GOT3 (cell line): ENCODE measurements around the gene OVOL2.
"Not testable (repeated sequence)": the region's sequence is repeated elsewhere in the genome, so short reads cannot be mapped to it uniquely, and the experiment has no call there.

Source experiments
- DNase-seq: peaks from one replicate; lab custom pipeline; 2025; ENCODE audit warnings: mixed read lengths; lab: John Stamatoyannopoulos, UW

Gene OVOL2

GRCh38 chr20:18057994-18058349, 256 bp upstream of the OVOL2 start:
- no peak for DNase-seq

- DNase-seq = no peak
These were observed 1.3 kb downstream of the OVOL2 start for GRCh38 chr20:18056174-18057100.

GRCh38 chr20:18055261-18055660, 2.5 kb downstream of the OVOL2 start:
- DNase-seq = no peak

- no peak for DNase-seq
These were observed 4.9 kb downstream of the OVOL2 start for GRCh38 chr20:18052856-18053255.

- DNase-seq = no peak
These were observed 7.1 kb downstream of the OVOL2 start for GRCh38 chr20:18050628-18051027.

- DNase-seq = no peak
These were observed 9.5 kb downstream of the OVOL2 start for GRCh38 chr20:18048176-18048575.

GRCh38 chr20:18046535-18046934, 11.2 kb downstream of the OVOL2 start:
- no peak for DNase-seq

GRCh38 chr20:18042229-18042628, 15.5 kb downstream of the OVOL2 start:
- DNase-seq = no peak

GRCh38 chr20:18041462-18041861, 16.3 kb downstream of the OVOL2 start:
- no peak for DNase-seq

GRCh38 chr20:18039063-18039462, 18.7 kb downstream of the OVOL2 start:
- no peak for DNase-seq

GRCh38 chr20:18034039-18034438, 23.7 kb downstream of the OVOL2 start:
- DNase-seq = no peak

- DNase-seq = no peak
These were observed 24.5 kb downstream of the OVOL2 start for GRCh38 chr20:18032977-18033892.

- DNase-seq = no peak
These were observed 25.7 kb downstream of the OVOL2 start for GRCh38 chr20:18031888-18032509.

- no peak for DNase-seq
These were observed 26.7 kb downstream of the OVOL2 start for GRCh38 chr20:18031050-18031449.

GRCh38 chr20:18030020-18030419, 27.7 kb downstream of the OVOL2 start:
- no peak for DNase-seq

GRCh38 chr20:18027011-18027410, 30.7 kb downstream of the OVOL2 start:
- DNase-seq = not testable (repeated sequence)

GRCh38 chr20:18024606-18025127, 33.0 kb downstream of the OVOL2 start:
- no peak for DNase-seq

- DNase-seq = no peak
These were observed 36.8 kb downstream of the OVOL2 start for GRCh38 chr20:18020931-18021330.

GRCh38 chr20:18019068-18019467, 38.6 kb downstream of the OVOL2 start:
- DNase-seq = no peak

GRCh38 chr20:18018100-18018499, 39.6 kb downstream of the OVOL2 start:
- no peak for DNase-seq

GRCh38 chr20:18016772-18017171, 40.9 kb downstream of the OVOL2 start:
- DNase-seq = no peak

GRCh38 chr20:18014411-18014810, 43.3 kb downstream of the OVOL2 start:
- no peak for DNase-seq
